H1 (cell line): ENCODE data around the gene ELFN1. TPM values are rescaled to one million over a fixed set of nuclear protein-coding genes. Genes with fewer than 3 reads are reported as not detected.

Experiments
- CTCF ChIA-PET: fragments of 300-600 bp; sonication (Branson Sonifier 250); formaldehyde crosslinking; loops from one replicate; lab custom pipeline; 2021; ENCODE audit not compliant: partially characterized antibody; lab: Charles Lee
- POLR2A ChIA-PET: fragments of 300-600 bp; sonication (Branson Sonifier 250); formaldehyde crosslinking; loops from one replicate; lab custom pipeline; 2021; ENCODE audit warnings: inconsistent platforms; ENCODE audit not compliant: partially characterized antibody; lab: Charles Lee
- DNase-seq, 2 experiments: peaks; one replicate each; pipeline versions ENCODE4 v3.0.0 to v3.0.0-alpha.2; 2010 to 2022; ENCODE audit warnings: low spot score in 2 of 2, low read depth in 1 of 2, mixed read lengths in 1 of 2
- FAIRE-seq: peaks from 2 replicates; lab custom pipeline; 2011; peaks lifted over from hg19 to GRCh38; lab: Jason Lieb, UNC
- H2AFZ ChIP-seq: 2 replicates; pipeline ENCODE4 v1.8.1; 2012; ENCODE audit warnings: low read length, inconsistent platforms
- H2AK5ac ChIP-seq: 2 replicates; pipeline ENCODE4 v1.6.1; 2013; ENCODE audit warnings: low read depth, low read length
- H2BK120ac ChIP-seq: replicated peaks from 2 replicates; pipeline ENCODE3; 2013; ENCODE audit warnings: low read depth, low read length, inconsistent platforms
- H2BK12ac ChIP-seq: 2 replicates; pipeline ENCODE4 v1.6.1; 2013; ENCODE audit warnings: low read depth, low read length
- H2BK15ac ChIP-seq: 2 replicates; pipeline ENCODE4 v1.6.1; 2013; ENCODE audit warnings: low read length
- H2BK20ac ChIP-seq: 2 replicates; pipeline ENCODE4 v1.6.1; 2013; ENCODE audit warnings: low read length
- H2BK5ac ChIP-seq: 2 replicates; pipeline ENCODE4 v1.6.1; 2013; ENCODE audit warnings: low read depth, low read length
- H3K14ac ChIP-seq: 2 replicates; pipeline ENCODE4 v1.6.1; 2013; ENCODE audit warnings: inconsistent platforms; ENCODE audit not compliant: insufficient read length
- H3K18ac ChIP-seq: 2 replicates; pipeline ENCODE4 v1.6.1; 2013; ENCODE audit warnings: low read length; ENCODE audit errors: extremely low read depth
- H3K23ac ChIP-seq: 2 replicates; pipeline ENCODE4 v1.6.1; 2013; ENCODE audit warnings: inconsistent platforms; ENCODE audit not compliant: insufficient read length
- H3K23me2 ChIP-seq: 2 replicates; pipeline ENCODE4 v1.6.1; 2013; ENCODE audit warnings: low read depth, low read length
- H3K27ac ChIP-seq: 2 replicates; pipeline ENCODE4 v1.6.1; 2011; ENCODE audit warnings: low read depth, low read length, inconsistent platforms
- H3K27me3 ChIP-seq, 4 experiments: replicated peaks in 1 of 4; 1 replicate in 1 of 4; 2 replicates in 3 of 4; pipeline versions ENCODE4 v1.6.1 to v1.8.1; 2011 to 2013; ENCODE audit warnings: low read length in 3 of 4, mild to moderate bottlenecking in 3 of 4, inconsistent platforms in 2 of 4, mixed read lengths in 2 of 4, moderate library complexity in 1 of 4; ENCODE audit not compliant: control insufficient read depth in 3 of 4, insufficient read depth in 3 of 4; ENCODE audit errors: extremely low read depth in 1 of 4
- H3K36me3 ChIP-seq, 4 experiments: 2 replicates each; pipeline versions ENCODE4 v1.6.1 to v1.8.1; 2011 to 2013; ENCODE audit warnings: mild to moderate bottlenecking in 4 of 4, low read length in 3 of 4, moderate library complexity in 2 of 4, control low read depth in 1 of 4, inconsistent platforms in 1 of 4; ENCODE audit not compliant: insufficient read depth in 4 of 4, control insufficient read depth in 2 of 4
- H3K4ac ChIP-seq: replicated peaks from 2 replicates; pipeline ENCODE3; 2013; ENCODE audit warnings: low read length, low read depth, mixed read lengths, inconsistent platforms; ENCODE audit not compliant: insufficient read length
- H3K4me1 ChIP-seq, 4 experiments: replicated peaks in 1 of 4; 1 replicate in 1 of 4; 2 replicates in 3 of 4; pipeline versions ENCODE4 v1.6.1 to v1.8.1; 2011 to 2013; ENCODE audit warnings: low read length in 3 of 4, inconsistent platforms in 2 of 4, mixed read lengths in 1 of 4; ENCODE audit not compliant: insufficient read depth in 4 of 4, control insufficient read depth in 3 of 4
- H3K4me2 ChIP-seq, 2 experiments: 2 replicates each; pipeline versions ENCODE4 v1.6.1 to v1.8.1; 2011 to 2013; ENCODE audit warnings: low read depth in 2 of 2, low read length in 2 of 2, control low read depth in 1 of 2, inconsistent platforms in 1 of 2, mild to moderate bottlenecking in 1 of 2; ENCODE audit not compliant: insufficient read depth in 1 of 2
- H3K4me3 ChIP-seq, 4 experiments: fragments of 200-600, 300-600 bp in 1 of 4; sonication (generic), shearing (Covaris generic), sonication (Bioruptor Twin) in 1 of 4; 2 replicates each; pipeline versions ENCODE4 v1.5.1 to v1.8.1; 2011 to 2016; ENCODE audit warnings: low read length in 4 of 4, low read depth in 3 of 4, control low read depth in 2 of 4, inconsistent platforms in 2 of 4, mild to moderate bottlenecking in 2 of 4, mixed read lengths in 1 of 4, moderate library complexity in 1 of 4; ENCODE audit not compliant: insufficient read depth in 2 of 4; ENCODE audit errors: extremely low read depth in 1 of 4
- H3K56ac ChIP-seq: replicated peaks from 2 replicates; pipeline ENCODE3; 2013; ENCODE audit warnings: low read depth, mild to moderate bottlenecking, mixed read lengths, low read length, inconsistent platforms; ENCODE audit not compliant: insufficient read length
- H3K79me1 ChIP-seq: 2 replicates; pipeline ENCODE4 v1.6.1; 2013; ENCODE audit warnings: low read depth, low read length, control low read depth
- H3K79me2 ChIP-seq, 2 experiments: 2 replicates each; pipeline versions ENCODE4 v1.6.1 to v1.8.1; 2012 to 2013; ENCODE audit warnings: low read length in 2 of 2, mild to moderate bottlenecking in 2 of 2, inconsistent platforms in 1 of 2; ENCODE audit not compliant: insufficient read depth in 2 of 2, control insufficient read depth in 1 of 2
- H3K9ac ChIP-seq, 4 experiments: replicated peaks in 1 of 4; 1 replicate in 1 of 4; 2 replicates in 3 of 4; pipeline versions ENCODE4 v1.6.1 to v1.8.1; 2011 to 2013; ENCODE audit warnings: low read depth in 3 of 4, low read length in 3 of 4, control low read depth in 2 of 4, mild to moderate bottlenecking in 2 of 4, moderate library complexity in 2 of 4, inconsistent platforms in 1 of 4; ENCODE audit errors: extremely low read depth in 1 of 4
- H3K9me3 ChIP-seq, 2 experiments: 2 replicates each; pipeline versions ENCODE4 v1.6.1 to v1.8.1; 2012 to 2013; ENCODE audit warnings: mild to moderate bottlenecking in 2 of 2, moderate library complexity in 2 of 2, control low read depth in 1 of 2, inconsistent platforms in 1 of 2, low read depth in 1 of 2, low read length in 1 of 2, mixed read lengths in 1 of 2; ENCODE audit not compliant: insufficient read depth in 2 of 2
- H4K20me1 ChIP-seq, 2 experiments: replicated peaks in 1 of 2; 2 replicates each; pipeline versions ENCODE3 to v1.8.1; 2011 to 2013; ENCODE audit warnings: inconsistent platforms in 2 of 2, low read length in 2 of 2, mild to moderate bottlenecking in 1 of 2; ENCODE audit not compliant: insufficient read depth in 2 of 2, control insufficient read depth in 1 of 2
- H4K5ac ChIP-seq: 2 replicates; pipeline ENCODE4 v1.6.1; 2013; ENCODE audit warnings: low read length, low read depth, mixed read lengths, inconsistent platforms; ENCODE audit not compliant: insufficient read length
- H4K8ac ChIP-seq: 2 replicates; pipeline ENCODE4 v1.8.0; 2013; ENCODE audit warnings: mild to moderate bottlenecking, moderate library complexity, low read length, inconsistent platforms; ENCODE audit not compliant: insufficient read depth; ENCODE audit errors: extremely low read depth
- H4K91ac ChIP-seq: replicated peaks from 2 replicates; pipeline ENCODE3; 2013; ENCODE audit warnings: low read length, mixed read lengths, inconsistent platforms; ENCODE audit not compliant: insufficient read length
- BCL11A ChIP-seq, 2 experiments: IDR thresholded peaks; one replicate each; pipeline ENCODE4 v1.6.1; 2011; ENCODE audit warnings: low read depth in 2 of 2, low read length in 2 of 2, mild to moderate bottlenecking in 2 of 2
- CEBPB ChIP-seq: IDR thresholded peaks from 2 replicates; pipeline ENCODE4 v1.6.1; 2012; ENCODE audit warnings: low read depth, low read length
- GTF2F1 ChIP-seq: IDR thresholded peaks from 2 replicates; pipeline ENCODE4 v1.6.1; 2012; ENCODE audit warnings: low read depth, low read length, improper control_type of control experiment, borderline replicate concordance
- KDM1A ChIP-seq: fragments of 200-600, 300-600 bp; sonication (generic); IDR thresholded peaks from 2 replicates; pipeline ENCODE4 v1.7.1; 2016; ENCODE audit warnings: mild to moderate bottlenecking, low read length, borderline replicate concordance
- KDM5A ChIP-seq: fragments of 200-600 bp; IDR thresholded peaks from 2 replicates; pipeline ENCODE4 v1.7.1; 2012; ENCODE audit warnings: mild to moderate bottlenecking, low read length, inconsistent platforms, mixed read lengths
- MAFK ChIP-seq: IDR thresholded peaks from 2 replicates; pipeline ENCODE4 v1.6.1; 2012; ENCODE audit warnings: low read depth, mild to moderate bottlenecking, improper control_type of control experiment, low read length
- NANOG ChIP-seq: IDR thresholded peaks from 2 replicates; pipeline ENCODE4 v1.6.1; 2011; ENCODE audit warnings: low read length, low read depth, mild to moderate bottlenecking, inconsistent platforms; ENCODE audit not compliant: insufficient read depth, poor library complexity, severe bottlenecking
- POU5F1 ChIP-seq: IDR thresholded peaks from 2 replicates; pipeline ENCODE4 v1.6.1; 2011; ENCODE audit warnings: low read depth, mild to moderate bottlenecking, low read length, moderate library complexity
- SIX5 ChIP-seq: IDR thresholded peaks from 2 replicates; pipeline ENCODE4 v1.6.1; 2011; ENCODE audit warnings: mild to moderate bottlenecking, low read depth, low read length
- SP1 ChIP-seq: IDR thresholded peaks from 2 replicates; pipeline ENCODE4 v1.6.1; 2011; ENCODE audit warnings: low read depth, low read length
- SP4 ChIP-seq: IDR thresholded peaks from 2 replicates; pipeline ENCODE4 v1.6.1; 2012; ENCODE audit warnings: low read length, inconsistent platforms
- TAF7 ChIP-seq: optimal IDR thresholded peaks from 2 replicates; pipeline ENCODE3; 2011; ENCODE audit warnings: low read depth, mild to moderate bottlenecking, inconsistent platforms, low read length, moderate library complexity, borderline replicate concordance
- WGBS, 2 experiments: shearing (Covaris generic) in 1 of 2; methylation state at CpG; one replicate each; pipeline versions ENCODE4 v1.1.6 to v1.1.7; 2013 to 2015; ENCODE audit warnings: low lambda C conversion rate in 2 of 2, mixed read lengths in 2 of 2, inconsistent platforms in 1 of 2, low coverage in 1 of 2, missing lambda C conversion rate in 1 of 2; ENCODE audit not compliant: insufficient replicate concordance in 2 of 2, insufficient coverage in 1 of 2, insufficient read length in 1 of 2; ENCODE audit errors: extremely low coverage in 1 of 2, missing lambda C conversion rate in 1 of 2; 5-methylcytosine and 5-hydroxymethylcytosine counted together
- polyA plus RNA-seq, 7 experiments: library from polyadenylated mRNA; depleted of rRNA in 3 of 7; stranded (reverse) in 5 of 7; unstranded in 2 of 7; fragments of >200 nt in 5 of 7; fragments of 200-250 nt in 2 of 7; gene quantifications; 1 replicate in 5 of 7; 2 replicates in 1 of 7; 4 replicates in 1 of 7; pipeline versions ENCODE4 v1.2.1 to v1.2.3, GENCODE V29; 2011 to 2013; ENCODE audit warnings: missing spikeins in 2 of 7, mixed read lengths in 2 of 7
- total RNA-seq: library from RNA; stranded (reverse); fragmentation: NEBNext Ultra II Directional; extraction: Animal tissue kit (Norgen Biotek cat#: 25700); gene quantifications from 2 replicates; pipeline ENCODE4 v1.2.1, GENCODE V29; 2021

ELFN1 gene
- total and polyA plus RNA-seq, 2 of the 8 experiments (the other 6 are each of a cell fraction or from before 2014, with no cell fraction given) = 2.0 to 4.5 TPM

GRCh38 chr7:1745576-1746490 is 75.8 kb downstream of the ELFN1 start:
- Histone ChIP-seq H3K56ac (no peak overlapping the region), H3K4me1 (peaks cover 0 to 2% (median 0%) of the 10 kb centered on the region in 4 experiments; a peak in 1 of 7 replicates), H4K5ac (no peak overlapping the region), H3K9me3 (no peaks in the 10 kb centered on the region), H4K20me1 (peaks cover 0 to 2% of the 10 kb centered on the region in 2 experiments), H3K23ac (no peak overlapping the region), H3K27ac (no peak overlapping the region), H3K9ac (no peak overlapping the region), H3K4me3 (no peak overlapping the region), H2AK5ac (no peak overlapping the region), H3K36me3 (no peaks in the 10 kb centered on the region), H3K79me1 (no peaks in the 10 kb centered on the region), H2BK5ac (no peak overlapping the region), H4K8ac (peak overlapping the region; percentile 25; the same call in 1 of the 2 replicates), H3K23me2 (no peaks in the 10 kb centered on the region), H2BK12ac (no peak overlapping the region), H2BK15ac (no peak overlapping the region), H2BK120ac (no peak overlapping the region), H3K4me2 (no peak overlapping the region), H2BK20ac (no peak overlapping the region), H3K79me2 (no peaks in the 10 kb centered on the region), H2AFZ (no peak overlapping the region), H4K91ac (no peak overlapping the region), H3K18ac (no peak overlapping the region), H3K27me3 (no peaks in the 10 kb centered on the region), H3K14ac (no peak overlapping the region), H3K4ac (no peak overlapping the region)
- 95% methylated on average over 61 of the region's 72 CpGs; no CpG with 5 or more reads in 1 of the 2 experiments for WGBS, 2 experiments
- DNase-seq = no peak
- ChIA-PET POLR2A (no interaction called here), CTCF (interaction anchor here (0.9 to 1.6 kb wide), 3 partner anchors 11 to 36 kb away, joined by 3 to 4 read pairs (median 3); no protein-coding TSS in a partner anchor)
- no peak for FAIRE-seq
- TF ChIP-seq SIX5 (no peak), SP4 (no peak), KDM5A (no peak), MAFK (no peak), POU5F1 (no peak), CEBPB (no peak), BCL11A (IDR thresholded peaks at IDR 0.05; ENCODE audit: low read depth in 2 of 2, low read length in 2 of 2) (no peak), NANOG (no peak), KDM1A (no peak), SP1 (no peak), GTF2F1 (no peak), TAF7 (no peak)
